GM18907 (cell line): ENCODE results near the gene UBA5.

Experiments
- ATAC-seq: cut with Tn5 transposase; IDR thresholded peaks from one replicate; pipeline ENCODE4 v1.9.1; 2021; ENCODE audit warnings: mild to moderate bottlenecking, moderate library complexity; ENCODE audit not compliant: unreplicated experiment

Gene UBA5

GRCh38 chr3:132713977-132714727 is 54.0 kb downstream of the UBA5 start:
- no peak for ATAC-seq

GRCh38 chr3:132716372-132716771 is 56.2 kb downstream of the UBA5 start:
- ATAC-seq, result no peak

- no peak for ATAC-seq
Measured at GRCh38 chr3:132720228-132720627, 60.1 kb downstream of the UBA5 start.

- no peak for ATAC-seq
Measured at GRCh38 chr3:132721479-132722164, 61.5 kb downstream of the UBA5 start.

GRCh38 chr3:132722165-132723023 is 62.3 kb downstream of the UBA5 start, which contains the start of gene NPHP3:
Gene NPHP3, minus strand, starts transcription at chr3:132722409. Its CDS starts 54 bp downstream, at chr3:132722355.
- peak; percentile 84 for ATAC-seq

GRCh38 chr3:132723024-132723950 is 63.2 kb downstream of the UBA5 start:
- ATAC-seq, result peak; percentile 1

GRCh38 chr3:132726341-132726823 is 66.3 kb downstream of the UBA5 start:
- no peak for ATAC-seq
